Measurements from ENCODE around the gene SRGAP3.

Gene SRGAP3

DNA sequence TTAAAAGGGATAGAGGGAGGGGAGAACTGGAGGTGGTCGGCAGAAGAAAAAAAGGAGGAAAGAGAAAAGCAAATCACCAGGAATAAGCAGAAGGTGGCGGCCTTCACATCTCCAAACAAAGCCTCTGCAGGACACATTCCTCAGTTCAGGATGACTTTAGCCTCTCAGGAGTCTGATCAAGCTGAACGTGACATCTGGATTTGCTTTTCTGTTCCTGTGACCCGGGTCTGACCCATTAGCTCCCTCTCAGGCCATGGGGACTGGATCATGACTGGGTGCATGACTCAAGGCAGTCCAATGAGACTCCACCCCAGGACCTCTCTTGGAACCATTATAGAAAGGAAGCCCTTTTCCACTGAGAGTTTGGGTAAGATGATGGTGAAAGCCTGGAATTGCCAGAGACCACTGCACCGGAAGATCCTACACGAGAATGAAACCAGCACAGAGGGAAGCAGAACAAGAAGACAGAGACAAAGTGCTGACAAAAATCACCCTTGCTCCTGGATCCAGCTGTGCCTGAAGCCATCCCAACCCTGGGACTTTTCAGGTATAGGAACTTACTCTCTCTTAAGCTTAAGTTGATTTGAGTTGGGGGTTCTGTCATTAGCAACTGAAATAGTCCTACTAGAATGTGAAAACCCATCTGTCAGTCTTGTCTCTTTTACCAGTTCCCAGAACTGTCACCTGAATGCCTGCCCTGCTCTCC is 240.7 kb downstream of the SRGAP3 start:
- no peak for DNase-seq

DNA sequence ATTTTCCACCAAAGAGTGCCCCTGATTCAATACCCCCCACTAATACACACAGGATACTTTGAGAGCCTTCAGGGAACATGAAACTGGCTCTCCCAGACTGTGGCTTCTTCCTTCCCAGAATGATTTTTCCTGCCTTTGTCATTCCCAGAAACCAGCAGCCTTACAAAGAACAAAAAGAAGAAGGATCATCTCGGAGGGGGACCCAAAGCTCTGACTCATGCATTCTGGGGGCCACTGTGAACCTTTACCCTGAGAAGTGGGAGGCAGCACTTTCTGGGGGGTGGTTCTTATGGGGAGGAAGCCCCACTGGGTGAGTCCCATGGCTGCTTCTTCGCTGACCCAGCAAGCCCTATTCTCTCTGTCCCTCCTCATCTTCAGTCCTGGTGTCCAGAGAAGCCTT is 241.5 kb downstream of the SRGAP3 start:
- DNase-seq, result no peak

DNA sequence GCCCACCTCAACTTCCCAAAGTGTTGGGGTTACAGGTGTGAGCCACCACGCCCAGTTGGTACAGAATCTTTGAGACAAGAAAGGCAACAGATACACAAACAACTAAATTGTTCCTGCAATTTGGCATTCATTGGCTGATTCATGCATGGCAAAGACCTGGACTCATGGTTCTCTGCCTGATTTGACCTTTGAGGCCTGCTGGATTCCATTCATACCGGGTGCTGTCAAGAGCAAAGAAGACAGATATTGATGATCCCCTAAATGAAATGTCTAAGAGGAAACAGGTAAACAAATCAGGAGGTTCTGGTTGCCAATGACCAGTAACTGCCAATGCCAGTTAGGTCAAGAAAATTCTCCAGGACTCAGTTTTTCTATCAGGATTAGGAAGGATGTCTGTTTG is 242.2 kb downstream of the SRGAP3 start:
- DNase-seq, result no peak

GRCh38 chr3:9000041-9000440 is 249.4 kb downstream of the SRGAP3 start:
- no peak for DNase-seq

DNA sequence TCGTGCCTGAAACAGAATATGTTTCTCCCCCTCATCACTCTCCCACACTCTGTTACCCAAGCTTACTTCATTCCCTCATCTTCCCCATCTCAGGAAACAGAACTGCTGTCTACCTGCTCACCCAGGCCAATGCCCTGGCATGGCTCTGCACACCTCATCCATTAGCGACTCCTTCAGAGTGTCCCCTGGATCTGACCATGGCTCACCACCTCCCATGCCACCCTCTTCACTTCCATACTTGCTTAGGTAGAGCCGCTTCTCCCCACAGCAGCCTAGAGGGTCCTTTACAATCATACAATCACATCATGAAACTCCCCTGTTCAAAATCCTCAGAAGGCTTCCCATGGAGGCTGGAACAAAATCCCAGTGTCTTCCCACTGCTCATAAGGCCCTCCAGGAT is 252.3 kb downstream of the SRGAP3 start:
- no peak for DNase-seq

DNA sequence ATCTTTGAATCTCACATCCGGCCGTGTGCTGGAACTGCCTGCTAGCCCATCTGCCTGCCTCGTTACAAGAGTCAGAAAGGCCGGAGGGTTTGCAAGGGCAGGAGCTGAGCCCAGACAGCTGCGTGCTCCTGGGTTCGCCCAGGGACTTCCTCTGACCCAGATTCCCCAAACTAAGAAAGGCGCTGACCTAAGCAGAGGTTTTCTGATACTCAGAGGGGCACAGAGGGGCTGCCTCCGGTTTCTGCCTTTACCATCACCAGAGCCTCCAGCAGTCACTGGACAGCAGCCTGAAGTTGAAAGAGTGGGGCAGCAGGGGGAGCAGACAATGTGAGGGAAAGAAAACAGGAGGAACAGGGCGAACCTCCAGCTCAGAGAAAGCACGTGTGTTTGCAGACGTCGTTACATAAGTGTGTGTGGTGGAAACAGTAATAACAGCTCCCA is 252.7 kb downstream of the SRGAP3 start:
- DNase-seq, result no peak

DNA sequence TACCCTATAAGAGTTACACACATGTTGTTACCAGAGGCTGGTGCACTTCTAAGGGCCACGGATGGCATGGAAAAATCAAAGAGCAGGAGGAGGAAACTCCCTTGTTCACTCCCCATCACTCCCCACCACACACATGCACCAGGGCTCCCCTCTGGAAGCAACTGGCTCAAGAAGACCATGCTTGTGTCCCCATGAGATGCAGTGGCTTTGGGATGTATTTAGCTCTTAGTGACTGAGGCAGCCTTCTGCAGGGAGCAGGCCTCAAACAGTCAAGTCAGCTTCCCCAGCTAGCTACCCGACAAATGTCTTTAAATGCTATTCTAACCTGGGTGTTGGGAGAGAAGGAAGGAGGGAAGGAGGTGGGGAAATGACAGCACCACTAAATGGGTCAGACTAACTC is 253.2 kb downstream of the SRGAP3 start:
- DNase-seq, result no peak

DNA sequence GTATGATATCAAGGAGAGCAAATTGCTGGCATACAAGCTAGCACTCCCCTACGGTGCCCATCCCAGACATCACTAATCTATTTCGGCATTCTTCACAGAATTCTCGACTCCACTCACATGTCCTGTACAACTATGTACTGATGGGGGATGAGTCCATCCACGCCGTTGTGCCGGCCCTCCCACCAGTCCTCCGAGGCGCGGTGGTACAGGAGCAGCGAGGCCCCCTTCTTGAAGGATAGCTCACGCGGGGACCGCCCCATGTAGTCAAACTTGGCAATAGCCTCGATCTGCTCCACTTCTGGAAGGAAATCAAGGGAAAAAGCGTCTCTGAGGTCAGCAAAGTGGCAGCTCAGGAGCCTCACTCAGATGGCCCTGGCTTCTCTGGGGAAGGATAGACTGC is 255.2 kb downstream of the SRGAP3 start:
- no peak for DNase-seq

DNA sequence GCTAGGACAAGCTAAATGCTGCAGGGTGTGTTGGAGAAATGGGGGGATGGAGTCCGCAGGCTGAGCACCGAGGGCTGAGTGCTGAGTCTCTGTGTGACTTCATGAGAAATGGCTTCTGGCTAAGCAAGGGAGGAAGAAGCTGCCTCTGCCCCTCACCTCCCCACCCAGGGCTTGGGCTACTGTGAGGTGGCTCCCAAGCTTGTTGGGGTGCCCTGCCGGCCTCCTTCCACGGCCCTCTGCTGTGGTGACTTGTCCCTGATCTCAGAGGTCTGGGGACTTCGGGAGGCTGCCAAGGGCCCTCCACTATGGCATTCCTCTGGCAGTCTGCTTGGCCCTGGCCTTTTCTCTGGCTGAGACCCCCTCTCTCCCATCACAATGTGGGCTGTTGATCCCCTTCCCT is 256.1 kb downstream of the SRGAP3 start:
- DNase-seq, result no peak

GRCh38 chr3:8992854-8993253 is 256.6 kb downstream of the SRGAP3 start:
- DNase-seq, result no peak

DNA sequence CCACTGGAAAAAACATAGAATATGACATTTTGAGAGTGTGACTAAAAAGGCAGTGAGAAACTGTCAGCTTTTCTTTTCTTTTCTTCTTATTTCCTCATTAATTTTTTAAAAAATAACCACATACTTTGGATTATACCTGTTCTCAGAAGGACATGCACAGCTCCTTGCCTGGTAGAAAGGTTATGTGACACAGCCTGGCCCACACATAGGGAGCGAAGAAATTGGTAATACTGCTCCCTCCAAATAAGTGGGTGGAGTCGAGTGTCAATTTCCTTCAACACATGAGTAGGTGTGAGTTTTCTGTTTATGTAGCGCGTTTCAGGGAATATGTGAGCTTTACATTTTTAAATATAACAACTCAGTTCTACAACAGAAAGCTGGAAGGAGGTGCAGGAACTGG is 257.2 kb downstream of the SRGAP3 start:
- no peak for DNase-seq

DNA sequence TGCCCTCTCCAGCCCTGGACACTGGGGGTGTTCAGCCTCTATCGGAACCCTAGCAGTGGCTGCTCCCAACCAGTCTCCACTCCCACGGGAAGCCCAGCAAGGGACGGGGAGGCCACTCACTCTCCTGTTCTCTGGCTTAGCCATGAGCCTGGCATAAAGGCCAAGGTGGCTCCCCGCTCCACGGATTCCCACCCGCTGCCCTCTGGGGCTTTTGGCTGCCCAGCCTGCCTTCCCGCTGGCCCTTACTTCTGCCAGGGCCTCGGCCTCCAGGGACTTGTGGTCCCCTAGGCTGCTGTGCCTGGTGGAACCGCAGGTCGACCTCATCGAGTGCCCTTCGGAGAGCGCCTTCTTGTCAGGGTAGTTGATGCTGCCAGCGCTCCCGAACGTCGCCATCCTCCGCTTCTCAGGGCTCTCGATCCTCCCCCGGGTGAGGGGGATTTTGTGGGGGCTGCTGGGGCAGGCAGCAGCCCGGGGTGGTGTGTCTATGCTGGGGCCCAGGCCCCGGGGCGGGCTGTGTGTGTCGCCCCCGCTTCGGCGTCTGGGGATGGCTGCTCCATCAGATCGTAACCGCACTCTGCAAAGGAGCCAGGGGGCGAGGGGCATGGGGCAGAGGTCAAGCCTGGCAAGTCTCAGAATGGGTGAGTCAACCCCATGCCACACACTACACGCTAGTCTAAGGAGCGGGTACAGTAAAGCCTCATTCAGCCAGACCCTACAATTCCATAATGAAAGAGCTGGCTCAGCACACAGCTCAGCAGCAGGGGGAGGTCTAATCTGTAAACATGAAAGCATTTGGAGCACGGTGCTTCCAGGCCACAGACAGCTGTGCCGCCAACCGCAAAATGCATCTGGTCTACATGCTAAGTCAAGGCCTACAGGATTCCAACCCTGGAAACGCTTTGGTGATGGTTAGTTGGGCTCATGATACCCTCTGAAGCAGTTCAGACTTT is 258.9 kb downstream of the SRGAP3 start:
- no peak for DNase-seq

- no peak for DNase-seq
These were observed 260.5 kb downstream of the SRGAP3 start for GRCh38 chr3:8988791-8989558.

DNA sequence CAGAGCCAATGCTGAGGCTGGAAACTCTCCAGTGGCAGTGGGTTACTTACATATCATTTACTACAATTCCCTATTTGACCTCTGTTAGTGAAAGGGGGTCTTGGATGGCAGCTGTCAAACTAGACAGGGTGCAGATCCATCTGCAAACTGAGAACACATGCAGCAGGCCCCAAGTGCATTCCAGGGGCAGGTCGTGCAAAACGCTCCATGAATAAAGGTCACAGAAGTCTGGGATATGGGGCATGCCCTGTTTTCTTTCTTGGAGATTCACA is 261.1 kb downstream of the SRGAP3 start:
- no peak for DNase-seq

- peak; percentile 23 for DNase-seq
These were observed 261.6 kb downstream of the SRGAP3 start for GRCh38 chr3:8987645-8988383.

DNA sequence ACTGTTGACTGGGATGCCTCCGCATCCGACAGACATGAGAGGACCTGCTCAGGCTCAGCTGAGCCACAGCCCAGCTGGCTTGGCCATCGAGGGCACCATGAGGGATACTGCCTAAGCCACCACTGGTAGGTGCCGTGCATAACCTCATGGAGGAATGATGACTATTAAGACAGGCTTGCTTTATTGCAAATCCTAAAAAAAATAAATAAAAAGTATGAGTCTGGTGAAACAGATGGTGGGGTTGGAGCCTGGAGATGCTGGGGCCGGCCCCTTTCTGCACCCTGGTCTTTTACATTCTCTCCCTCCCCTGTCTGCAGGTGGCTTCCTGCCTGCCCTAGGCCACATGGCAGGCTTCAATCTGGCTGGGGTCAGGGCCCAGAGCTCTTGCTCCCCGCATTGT is 262.2 kb downstream of the SRGAP3 start:
- DNase-seq, result no peak

GRCh38 chr3:8986741-8987140 is 262.7 kb downstream of the SRGAP3 start:
- no peak for DNase-seq

DNA sequence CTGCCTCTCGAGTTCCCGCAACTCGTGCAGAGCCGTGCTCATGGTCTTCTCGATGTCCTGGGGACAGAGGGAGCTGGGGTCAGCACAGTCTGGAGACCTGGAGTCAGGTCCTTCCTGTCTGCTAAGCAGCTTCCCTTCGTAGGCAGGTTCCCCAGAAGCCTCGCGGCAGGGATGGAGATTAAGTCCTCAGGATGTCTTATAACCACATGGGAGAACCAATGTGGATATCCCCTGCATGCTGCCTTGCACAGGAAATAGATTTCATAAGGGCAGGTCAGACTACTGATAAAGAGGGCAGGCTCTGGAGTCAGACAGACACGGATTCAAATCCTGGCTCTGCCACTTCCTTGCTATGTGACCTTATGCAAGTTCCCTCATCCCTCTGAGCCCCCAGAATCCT is 263.6 kb downstream of the SRGAP3 start:
- DNase-seq, result no peak

- DNase-seq, result no peak
These were observed 264.0 kb downstream of the SRGAP3 start for GRCh38 chr3:8985411-8985831.

GRCh38 chr3:8984526-8984925 is 264.9 kb downstream of the SRGAP3 start:
- DNase-seq, result no peak

DNA sequence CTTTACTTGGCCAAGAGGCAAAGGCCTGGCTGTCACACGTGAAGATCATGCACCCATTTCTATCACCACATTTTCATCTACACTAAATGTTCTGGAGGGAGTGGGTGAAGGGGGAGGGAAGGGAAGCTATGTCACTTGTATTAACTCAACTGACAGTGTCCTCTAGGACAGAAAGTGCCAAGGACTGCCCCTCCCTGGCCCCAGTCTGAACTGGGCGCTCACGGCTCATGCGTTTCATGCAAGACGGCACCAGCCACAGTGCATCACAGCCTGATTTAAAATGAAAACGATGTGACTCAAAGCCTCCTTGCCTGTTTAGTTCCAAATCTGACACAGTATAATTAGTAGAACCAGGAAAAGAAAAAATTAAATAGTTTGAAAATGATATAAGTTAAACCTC is 265.4 kb downstream of the SRGAP3 start:
- no peak for DNase-seq

DNA sequence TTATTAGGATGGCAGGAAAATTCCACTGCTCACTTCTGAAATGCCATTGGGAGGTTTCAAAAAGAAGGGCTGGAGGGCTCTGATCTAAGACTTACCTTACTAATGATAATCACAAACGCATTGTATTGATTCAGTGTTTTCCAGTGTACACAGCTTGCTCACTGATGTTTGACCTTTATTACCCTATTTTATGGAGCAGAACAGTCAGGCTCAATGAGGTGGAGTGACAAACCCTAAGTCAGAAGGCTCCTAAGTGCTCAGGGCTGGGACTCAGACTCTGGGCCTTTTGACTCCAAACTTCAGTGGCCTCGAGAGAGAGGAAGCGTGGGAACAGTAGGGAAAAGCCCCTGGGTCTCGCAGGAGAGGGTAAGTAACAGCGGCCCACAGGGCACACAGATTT is 265.9 kb downstream of the SRGAP3 start:
- no peak for DNase-seq

DNA sequence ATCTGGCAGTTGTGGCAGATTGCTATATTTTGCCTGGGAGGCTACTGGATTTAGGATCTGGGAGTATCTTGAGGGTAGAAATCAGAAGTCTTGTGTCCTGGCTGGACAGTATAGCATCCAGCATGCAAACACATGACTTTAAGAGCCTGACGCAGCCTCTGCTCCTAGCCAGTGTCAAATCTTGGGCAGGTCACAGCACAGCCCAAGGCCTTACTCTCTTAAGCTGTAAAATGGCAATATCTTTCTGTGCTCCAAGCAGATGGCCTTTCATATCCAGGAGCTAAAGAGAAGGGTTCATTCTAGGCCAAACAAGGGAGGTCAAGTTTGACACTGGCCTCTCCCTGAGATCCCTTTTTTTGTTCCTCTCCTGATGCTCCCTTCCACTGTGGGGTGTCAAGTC is 266.4 kb downstream of the SRGAP3 start:
- no peak for DNase-seq

Data from NCI-H226 (cell line).